ENCODE measurements around the gene SNRPF.

GRCh38 chr12:95908573-95908972 is 49.8 kb downstream of the SNRPF start:
- TF ChIP-seq CTCF (IDR thresholded peaks at IDR 0.05) (no peak), POLR2A (IDR thresholded peaks at IDR 0.05) (no peak)
